Measurements from ENCODE around the gene FURIN. TPM values are rescaled to one million over a fixed set of nuclear protein-coding genes. Genes with fewer than 3 reads are reported as not detected.
"Not testable (repeated sequence)": the region's sequence is repeated elsewhere in the genome, so short reads cannot be mapped to it uniquely, and the experiment has no call there.

FURIN gene
- total and polyA plus RNA-seq, 4 donors, result 13.2 to 27.0 (median 24.3) TPM

- H3K36me3 ChIP-seq (ENCODE audit: control insufficient read depth, insufficient read depth, low read length), result peaks cover 56% of the 10 kb centered on the region
- 95% methylated on average over 28 of the region's 29 CpGs for WGBS (ENCODE audit: insufficient coverage)
- H3K9me3 ChIP-seq (ENCODE audit: control insufficient read depth, insufficient read depth, low read length), result no peaks in the 10 kb centered on the region
- H3K27me3 ChIP-seq (ENCODE audit: control insufficient read depth, insufficient read depth, low read length), result no peaks in the 10 kb centered on the region
- no peak overlapping the region for H3K4me3 ChIP-seq (ENCODE audit: low read depth, low read length)
- H3K27ac ChIP-seq (ENCODE audit: low read depth, low read length), result no peak overlapping the region
- no peak for DNase-seq (ENCODE audit: low read depth in 4 of 6, low spot score in 6 of 6)
- peaks cover 12% of the 10 kb centered on the region for H3K4me1 ChIP-seq (ENCODE audit: control insufficient read depth, insufficient read depth, low read length)
These were observed 24.2 kb downstream of the FURIN start for GRCh38 chr15:90892498-90893174.

GRCh38 chr15:90893175-90894090 lies 25.0 kb downstream of the FURIN start:
- H3K27ac ChIP-seq (ENCODE audit: low read depth, low read length), result no peak overlapping the region
- peaks cover 52% of the 10 kb centered on the region for H3K36me3 ChIP-seq (ENCODE audit: control insufficient read depth, insufficient read depth, low read length)

GRCh38 chr15:90895571-90896117 lies 27.3 kb downstream of the FURIN start:
- H3K4me1 ChIP-seq (ENCODE audit: control insufficient read depth, insufficient read depth, low read length), result peaks cover 12% of the 10 kb centered on the region
- no peaks in the 10 kb centered on the region for H3K9me3 ChIP-seq (ENCODE audit: control insufficient read depth, insufficient read depth, low read length)
- 26% methylated on average over 9 of the region's 10 CpGs for WGBS (ENCODE audit: insufficient coverage)
- no peak overlapping the region for H3K27ac ChIP-seq (ENCODE audit: low read depth, low read length)
- no peaks in the 10 kb centered on the region for H3K27me3 ChIP-seq (ENCODE audit: control insufficient read depth, insufficient read depth, low read length)
- H3K4me3 ChIP-seq (ENCODE audit: low read depth, low read length), result no peak overlapping the region
- peak in 2 of 6 donors; percentile 73 to 78 for DNase-seq (ENCODE audit: low read depth in 4 of 6, low spot score in 6 of 6)
- peaks cover 37% of the 10 kb centered on the region for H3K36me3 ChIP-seq (ENCODE audit: control insufficient read depth, insufficient read depth, low read length)

More at GRCh38 chr15:90893175-90894090, 25.0 kb downstream of the FURIN start:
- Histone ChIP-seq H3K4me1 (ENCODE audit: control insufficient read depth, insufficient read depth, low read length) (peaks cover 12% of the 10 kb centered on the region), H3K27me3 (ENCODE audit: control insufficient read depth, insufficient read depth, low read length) (no peaks in the 10 kb centered on the region), H3K9me3 (ENCODE audit: control insufficient read depth, insufficient read depth, low read length) (no peaks in the 10 kb centered on the region), H3K4me3 (ENCODE audit: low read depth, low read length) (no peak overlapping the region)
- no peak for DNase-seq (ENCODE audit: low read depth in 4 of 6, low spot score in 6 of 6)
- WGBS (ENCODE audit: insufficient coverage), result 93% methylated on average over 30 of the region's 33 CpGs

- WGBS (ENCODE audit: insufficient coverage), result 95% methylated on average over 8 of the region's 14 CpGs
- H3K4me3 ChIP-seq (ENCODE audit: low read depth, low read length); H3K27me3 ChIP-seq (ENCODE audit: control insufficient read depth, insufficient read depth, low read length); DNase-seq (ENCODE audit: low read depth in 4 of 6, low spot score in 6 of 6); H3K9me3 ChIP-seq (ENCODE audit: control insufficient read depth, insufficient read depth, low read length); H3K27ac ChIP-seq (ENCODE audit: low read depth, low read length): not testable (repeated sequence)
- Histone ChIP-seq H3K36me3 (ENCODE audit: control insufficient read depth, insufficient read depth, low read length) (peaks cover 22% of the 10 kb centered on the region), H3K4me1 (ENCODE audit: control insufficient read depth, insufficient read depth, low read length) (peaks cover 17% of the 10 kb centered on the region)
These were observed 28.8 kb downstream of the FURIN start for GRCh38 chr15:90897131-90897655.

GRCh38 chr15:90901175-90902039 lies 33.0 kb downstream of the FURIN start:
- Histone ChIP-seq H3K4me1 (ENCODE audit: control insufficient read depth, insufficient read depth, low read length) (peaks cover 40% of the 10 kb centered on the region), H3K27ac (ENCODE audit: low read depth, low read length) (peak overlapping the region; percentile 96), H3K4me3 (ENCODE audit: low read depth, low read length) (peak overlapping the region; percentile 74), H3K9me3 (ENCODE audit: control insufficient read depth, insufficient read depth, low read length) (no peaks in the 10 kb centered on the region), H3K36me3 (ENCODE audit: control insufficient read depth, insufficient read depth, low read length) (peaks cover 20% of the 10 kb centered on the region), H3K27me3 (ENCODE audit: control insufficient read depth, insufficient read depth, low read length) (no peaks in the 10 kb centered on the region)
- DNase-seq (ENCODE audit: low read depth in 4 of 6, low spot score in 6 of 6), result no peak
- WGBS (ENCODE audit: insufficient coverage), result no CpG with 5 or more reads among the region's 14 CpGs

- H3K4me3 ChIP-seq (ENCODE audit: low read depth, low read length), result peak overlapping the region; percentile 74
- H3K27ac ChIP-seq (ENCODE audit: low read depth, low read length), result peak overlapping the region; percentile 96
- H3K27me3 ChIP-seq (ENCODE audit: control insufficient read depth, insufficient read depth, low read length), result no peaks in the 10 kb centered on the region
- under 1% methylated on average over 71 of the region's 71 CpGs for WGBS (ENCODE audit: insufficient coverage)
- H3K36me3 ChIP-seq (ENCODE audit: control insufficient read depth, insufficient read depth, low read length), result peaks cover 29% of the 10 kb centered on the region
- DNase-seq (ENCODE audit: low read depth in 4 of 6, low spot score in 6 of 6), result peak in 5 of 6 donors; percentile 39 to 93 (median 67)
- no peaks in the 10 kb centered on the region for H3K9me3 ChIP-seq (ENCODE audit: control insufficient read depth, insufficient read depth, low read length)
- H3K4me1 ChIP-seq (ENCODE audit: control insufficient read depth, insufficient read depth, low read length), result peaks cover 48% of the 10 kb centered on the region
These were observed 33.9 kb downstream of the FURIN start for GRCh38 chr15:90902040-90902839.

GRCh38 chr15:90902840-90903732 lies 34.7 kb downstream of the FURIN start, which contains the start of gene MAN2A2:
Gene MAN2A2, plus strand, starts transcription at chr15:90903302. Its CDS starts 906 bp downstream, at chr15:90904208.
- Histone ChIP-seq H3K9me3 (ENCODE audit: control insufficient read depth, insufficient read depth, low read length) (no peaks in the 10 kb centered on the region), H3K4me3 (ENCODE audit: low read depth, low read length) (peak within 1 kb of the TSS; percentile 75), H3K27me3 (ENCODE audit: control insufficient read depth, insufficient read depth, low read length) (no peaks in the 10 kb centered on the region), H3K36me3 (ENCODE audit: control insufficient read depth, insufficient read depth, low read length) (peaks cover 37% of the 10 kb centered on the region), H3K4me1 (ENCODE audit: control insufficient read depth, insufficient read depth, low read length) (peaks cover 51% of the 10 kb centered on the region), H3K27ac (ENCODE audit: low read depth, low read length) (peak within 1 kb of the TSS; percentile 96)
- WGBS (ENCODE audit: insufficient coverage), result 0% methylated on average over 78 of the region's 81 CpGs
- peak in 5 of 6 donors; percentile 19 to 77 (median 31) for DNase-seq (ENCODE audit: low read depth in 4 of 6, low spot score in 6 of 6)
